DND-41 (cell line): ENCODE data around the gene SERINC3.

Source experiments
- EZH2 ChIP-seq: IDR thresholded peaks from 3 replicates; pipeline ENCODE4 v1.6.1; 2012; ENCODE audit warnings: borderline replicate concordance, low read depth, mild to moderate bottlenecking, moderate library complexity, low read length, inconsistent platforms; ENCODE audit not compliant: severe bottlenecking
- TF ChIP-seq, protein P1 (sequence below): IDR thresholded peaks from 2 replicates; pipeline ENCODE4 v1.5.1; 2012; ENCODE audit warnings: borderline replicate concordance, low read length, moderate library complexity, mild to moderate bottlenecking; ENCODE audit not compliant: poor library complexity, severe bottlenecking; ENCODE audit errors: extremely low read depth

DNA sequence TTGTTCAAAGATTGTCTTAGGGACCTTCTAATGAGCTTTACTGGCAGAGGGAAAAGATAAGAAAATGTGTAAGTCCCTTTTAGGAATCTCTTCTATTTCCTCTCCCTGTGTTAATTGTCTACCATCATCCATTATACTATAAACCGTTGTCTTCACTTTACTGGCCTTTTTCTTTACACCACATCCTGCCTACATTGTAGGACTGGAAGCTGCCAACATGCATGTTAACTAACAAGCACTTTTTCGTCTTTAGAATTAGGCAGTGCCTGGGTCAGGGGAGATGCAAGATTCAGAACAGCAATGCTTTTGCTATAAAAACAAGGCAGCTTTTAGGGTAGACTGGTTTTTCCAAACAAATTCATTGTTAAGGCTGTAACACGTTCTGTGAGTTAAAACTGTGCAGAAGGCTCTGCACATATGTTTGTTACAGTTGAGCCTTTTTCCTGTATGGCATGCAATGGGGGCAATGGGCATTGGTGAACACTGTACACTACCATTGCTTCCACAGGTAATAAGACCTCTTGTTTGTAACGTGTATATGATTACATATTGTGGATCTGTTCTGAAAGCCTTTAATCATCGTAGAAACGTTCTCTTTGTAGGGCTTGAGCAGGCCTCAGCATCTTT lies 49.6 kb upstream of the SERINC3 start:
- TF ChIP-seq EZH2: no peak
- TF ChIP-seq, protein P1, sequence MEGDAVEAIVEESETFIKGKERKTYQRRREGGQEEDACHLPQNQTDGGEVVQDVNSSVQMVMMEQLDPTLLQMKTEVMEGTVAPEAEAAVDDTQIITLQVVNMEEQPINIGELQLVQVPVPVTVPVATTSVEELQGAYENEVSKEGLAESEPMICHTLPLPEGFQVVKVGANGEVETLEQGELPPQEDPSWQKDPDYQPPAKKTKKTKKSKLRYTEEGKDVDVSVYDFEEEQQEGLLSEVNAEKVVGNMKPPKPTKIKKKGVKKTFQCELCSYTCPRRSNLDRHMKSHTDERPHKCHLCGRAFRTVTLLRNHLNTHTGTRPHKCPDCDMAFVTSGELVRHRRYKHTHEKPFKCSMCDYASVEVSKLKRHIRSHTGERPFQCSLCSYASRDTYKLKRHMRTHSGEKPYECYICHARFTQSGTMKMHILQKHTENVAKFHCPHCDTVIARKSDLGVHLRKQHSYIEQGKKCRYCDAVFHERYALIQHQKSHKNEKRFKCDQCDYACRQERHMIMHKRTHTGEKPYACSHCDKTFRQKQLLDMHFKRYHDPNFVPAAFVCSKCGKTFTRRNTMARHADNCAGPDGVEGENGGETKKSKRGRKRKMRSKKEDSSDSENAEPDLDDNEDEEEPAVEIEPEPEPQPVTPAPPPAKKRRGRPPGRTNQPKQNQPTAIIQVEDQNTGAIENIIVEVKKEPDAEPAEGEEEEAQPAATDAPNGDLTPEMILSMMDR: no peak
